GM12864 (cell line): ENCODE data around the gene MYO5A.
"Not testable (repeated sequence)": the region's sequence is repeated elsewhere in the genome, so short reads cannot be mapped to it uniquely, and the experiment has no call there.

Experiments
- DNase-seq: peaks from one replicate; pipeline ENCODE4 v3.0.0-alpha.2; 2011; ENCODE audit warnings: low read depth
- H3K4me3 ChIP-seq: 2 replicates; pipeline ENCODE4 v1.5.1; 2011; ENCODE audit warnings: mild to moderate bottlenecking, low read depth, low read length, control low read depth
- CTCF ChIP-seq: IDR thresholded peaks from 2 replicates; pipeline ENCODE4 v1.5.1; 2011; ENCODE audit warnings: low read depth, mild to moderate bottlenecking, moderate library complexity, low read length, control low read depth, inconsistent platforms; ENCODE audit errors: missing control alignments

MYO5A gene

GRCh38 chr15:52291204-52291603 lies 237.5 kb downstream of the MYO5A start:
- TF ChIP-seq CTCF, result no peak
- no peak overlapping the region for H3K4me3 ChIP-seq
- DNase-seq, result peak; percentile 33

- no peak for TF ChIP-seq CTCF
- no peak overlapping the region for H3K4me3 ChIP-seq
These were observed 237.9 kb downstream of the MYO5A start for GRCh38 chr15:52290800-52291199.

GRCh38 chr15:52290329-52290728 lies 238.4 kb downstream of the MYO5A start:
- peak; percentile 59 for DNase-seq
- TF ChIP-seq CTCF, result no peak
- H3K4me3 ChIP-seq, result no peak overlapping the region

More at GRCh38 chr15:52290800-52291199, 237.9 kb downstream of the MYO5A start:
- DNase-seq, result no peak

- TF ChIP-seq CTCF, result no peak
- no peak overlapping the region for H3K4me3 ChIP-seq
- DNase-seq, result no peak
These were observed 239.0 kb downstream of the MYO5A start for GRCh38 chr15:52289629-52290081.

- no peak overlapping the region for H3K4me3 ChIP-seq
- no peak for TF ChIP-seq CTCF
- DNase-seq, result no peak
These were observed 239.7 kb downstream of the MYO5A start for GRCh38 chr15:52288986-52289385.

- no peak for TF ChIP-seq CTCF
- DNase-seq, result no peak
- no peak overlapping the region for H3K4me3 ChIP-seq
These were observed 240.4 kb downstream of the MYO5A start for GRCh38 chr15:52288051-52288942.

GRCh38 chr15:52287114-52287513 lies 241.6 kb downstream of the MYO5A start:
- no peak for TF ChIP-seq CTCF
- no peak for DNase-seq
- no peak overlapping the region for H3K4me3 ChIP-seq

- not testable (repeated sequence) for H3K4me3 ChIP-seq, DNase-seq
These were observed 242.7 kb downstream of the MYO5A start for GRCh38 chr15:52285941-52286340.
